AG09319 (cell line): Measurements from ENCODE around the gene NFU1.

Experiments
- DNase-seq: peaks from one replicate; pipeline ENCODE4 v3.0.0-alpha.2; 2010; ENCODE audit warnings: low read depth; ENCODE audit errors: extremely low read depth
- TF ChIP-seq, protein P1 (sequence below): IDR thresholded peaks from 2 replicates; pipeline ENCODE4 v1.5.1; 2011; ENCODE audit warnings: low read depth, mild to moderate bottlenecking, inconsistent platforms, low read length, moderate library complexity

The NFU1 gene

DNA sequence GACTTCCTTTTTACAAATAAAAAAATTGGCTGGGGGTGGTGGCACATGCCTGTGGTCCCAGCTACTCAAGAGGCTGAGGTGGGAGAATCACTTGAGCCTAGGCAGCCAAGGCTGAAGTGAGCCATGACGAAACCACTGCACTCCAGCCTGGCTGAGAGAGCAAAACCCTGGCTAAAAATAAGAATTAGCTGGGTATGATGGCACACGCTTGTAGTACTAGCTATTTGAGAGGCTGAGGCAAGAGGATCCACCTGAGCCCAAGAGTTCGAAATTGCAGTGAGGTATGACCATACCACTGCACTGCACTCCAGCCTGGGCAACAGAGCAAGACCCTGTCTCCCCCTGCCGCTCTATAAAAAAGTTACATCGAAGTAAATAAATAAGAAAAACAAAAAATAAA lies 83.9 kb downstream of the NFU1 start:
- TF ChIP-seq, protein P1, sequence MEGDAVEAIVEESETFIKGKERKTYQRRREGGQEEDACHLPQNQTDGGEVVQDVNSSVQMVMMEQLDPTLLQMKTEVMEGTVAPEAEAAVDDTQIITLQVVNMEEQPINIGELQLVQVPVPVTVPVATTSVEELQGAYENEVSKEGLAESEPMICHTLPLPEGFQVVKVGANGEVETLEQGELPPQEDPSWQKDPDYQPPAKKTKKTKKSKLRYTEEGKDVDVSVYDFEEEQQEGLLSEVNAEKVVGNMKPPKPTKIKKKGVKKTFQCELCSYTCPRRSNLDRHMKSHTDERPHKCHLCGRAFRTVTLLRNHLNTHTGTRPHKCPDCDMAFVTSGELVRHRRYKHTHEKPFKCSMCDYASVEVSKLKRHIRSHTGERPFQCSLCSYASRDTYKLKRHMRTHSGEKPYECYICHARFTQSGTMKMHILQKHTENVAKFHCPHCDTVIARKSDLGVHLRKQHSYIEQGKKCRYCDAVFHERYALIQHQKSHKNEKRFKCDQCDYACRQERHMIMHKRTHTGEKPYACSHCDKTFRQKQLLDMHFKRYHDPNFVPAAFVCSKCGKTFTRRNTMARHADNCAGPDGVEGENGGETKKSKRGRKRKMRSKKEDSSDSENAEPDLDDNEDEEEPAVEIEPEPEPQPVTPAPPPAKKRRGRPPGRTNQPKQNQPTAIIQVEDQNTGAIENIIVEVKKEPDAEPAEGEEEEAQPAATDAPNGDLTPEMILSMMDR = no peak
- DNase-seq = no peak

DNA sequence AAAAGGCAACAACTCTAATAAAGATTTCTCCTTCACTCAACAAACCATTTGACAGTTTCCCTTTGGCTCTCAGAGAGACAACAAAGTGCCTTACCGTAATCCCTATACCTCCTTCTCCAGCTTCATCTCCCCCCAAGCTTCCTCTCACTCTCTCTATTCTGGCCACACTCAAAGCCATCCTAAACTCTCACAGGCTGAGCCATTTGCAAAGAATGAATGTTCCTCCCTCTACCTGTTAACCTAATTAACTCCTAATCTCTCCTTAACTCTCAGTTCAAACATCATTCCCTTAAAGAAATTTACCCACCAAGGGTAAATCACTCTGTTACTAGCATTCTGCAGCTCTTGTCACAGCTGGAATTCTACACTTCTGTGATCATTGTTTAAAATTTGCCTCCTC lies 88.5 kb downstream of the NFU1 start:
- TF ChIP-seq, protein P1 = no peak
- DNase-seq = no peak
